ENCODE data around the gene TDRD12.

GRCh38 chr19:32824191-32824751 is 104.7 kb downstream of the TDRD12 start:
- TF ChIP-seq CTCF (IDR thresholded peaks at IDR 0.05; ENCODE audit: low read depth, low read length) (no peak), POLR2A (IDR thresholded peaks at IDR 0.05; ENCODE audit: extremely low read depth, insufficient read length) (no peak), MAX (IDR thresholded peaks at IDR 0.05; ENCODE audit: low read depth, low read length) (no peak)

All from NB4 (cell line).